Activated naive CD4-positive, alpha-beta T cell treated with Interleukin-2 at 50 U/mL for 16 hours (primary cell): ENCODE results near the gene KIRREL3.
A peak's percentile ranks its signal among the peaks of the same experiment; 100 is the strongest.

ENCODE experiments used
- DNase-seq: peaks from one replicate; pipeline ENCODE4 v3.0.0-alpha.2; 2020

The KIRREL3 gene

DNA sequence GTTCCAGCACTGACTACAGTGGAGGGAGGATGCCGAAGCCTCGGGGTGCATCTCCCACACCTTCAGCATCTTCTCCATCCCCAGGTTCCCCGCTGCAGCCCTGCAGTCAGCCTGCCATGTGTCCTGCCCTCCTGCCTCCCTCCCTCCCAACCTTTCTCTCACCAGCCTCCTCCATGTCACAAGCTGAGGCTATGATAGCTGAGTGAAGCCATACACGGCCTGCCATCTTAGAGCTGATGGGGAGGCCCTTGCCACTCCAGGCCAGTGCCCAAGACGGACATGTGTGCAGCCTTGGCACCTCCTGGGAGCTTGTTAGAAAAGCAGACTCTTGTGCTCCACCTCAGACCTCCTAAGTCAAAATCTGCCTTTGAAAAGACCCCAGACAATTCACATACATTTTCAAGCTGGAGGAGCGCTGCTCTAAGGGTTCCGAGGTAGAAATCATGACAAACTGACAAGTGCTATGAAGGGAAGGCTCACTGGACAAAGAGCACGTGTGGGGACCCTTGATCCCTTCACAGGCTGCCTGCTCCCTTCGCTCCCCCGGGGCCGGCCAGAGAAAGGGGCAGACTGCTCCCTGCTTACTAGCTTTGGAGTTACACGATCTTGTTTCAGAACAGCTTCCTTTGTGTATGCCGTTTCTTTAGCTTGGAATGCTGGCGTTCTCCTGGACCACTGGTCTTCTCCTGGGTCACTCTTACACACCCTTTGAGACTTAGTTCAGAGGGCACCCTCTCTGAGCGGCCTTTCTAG is 521.2 kb downstream of the KIRREL3 start:
- no peak for DNase-seq

DNA sequence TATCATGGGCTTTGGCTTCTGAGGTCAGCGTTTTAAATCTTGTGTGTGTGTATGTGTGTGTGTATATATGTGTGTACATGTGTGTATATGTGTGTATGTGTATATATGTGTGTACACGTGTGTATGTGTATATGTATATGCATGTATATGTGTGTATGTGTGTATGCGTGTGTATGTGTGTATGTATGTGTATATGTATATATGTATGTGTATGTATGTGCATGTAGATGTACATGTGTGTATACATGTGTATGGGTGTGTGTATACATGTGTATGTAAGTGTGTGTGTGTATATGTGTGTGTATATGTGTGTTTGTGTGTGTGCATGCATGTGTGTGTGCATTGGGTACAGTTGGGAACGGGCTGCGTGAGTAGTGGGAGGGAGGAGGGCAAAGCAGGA is 522.1 kb downstream of the KIRREL3 start:
- no peak for DNase-seq

DNA sequence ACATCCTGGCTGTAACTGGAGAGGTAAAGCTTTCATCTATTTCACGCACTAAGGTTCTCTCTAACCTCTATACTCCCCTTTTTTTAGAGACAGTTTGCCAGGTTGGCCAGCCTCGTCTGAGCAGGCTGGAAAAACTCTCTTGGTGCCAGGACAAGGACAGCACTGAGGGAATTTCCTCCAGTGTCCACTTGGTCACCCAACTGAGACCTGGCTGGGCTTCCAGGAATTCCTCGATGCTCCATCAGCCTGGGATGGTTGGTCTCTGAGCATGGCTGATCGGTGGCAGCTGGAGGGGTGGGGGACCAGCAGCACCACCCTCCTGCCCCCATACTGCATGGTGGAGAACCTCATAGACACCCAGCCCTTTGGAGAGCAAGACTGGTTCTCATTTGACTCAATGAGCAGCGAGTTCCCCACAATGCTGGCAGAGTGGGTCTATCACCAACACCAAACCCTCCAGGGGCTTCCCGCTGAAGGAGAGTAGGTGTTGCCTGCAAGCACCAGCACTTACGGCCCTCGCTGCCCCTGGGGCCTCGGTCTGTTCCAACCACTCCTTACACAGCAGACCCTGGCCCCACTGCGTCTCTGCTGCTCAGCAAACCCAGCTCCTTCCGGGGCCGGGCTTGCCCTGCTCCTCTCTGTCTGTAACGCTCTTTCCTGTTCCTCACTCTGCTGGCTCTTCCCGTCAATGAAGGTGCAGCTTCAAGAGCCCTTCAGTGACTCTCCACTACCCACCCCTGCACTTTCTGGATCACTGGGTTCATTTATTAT is 522.9 kb downstream of the KIRREL3 start:
- DNase-seq, result peak; percentile 3

DNA sequence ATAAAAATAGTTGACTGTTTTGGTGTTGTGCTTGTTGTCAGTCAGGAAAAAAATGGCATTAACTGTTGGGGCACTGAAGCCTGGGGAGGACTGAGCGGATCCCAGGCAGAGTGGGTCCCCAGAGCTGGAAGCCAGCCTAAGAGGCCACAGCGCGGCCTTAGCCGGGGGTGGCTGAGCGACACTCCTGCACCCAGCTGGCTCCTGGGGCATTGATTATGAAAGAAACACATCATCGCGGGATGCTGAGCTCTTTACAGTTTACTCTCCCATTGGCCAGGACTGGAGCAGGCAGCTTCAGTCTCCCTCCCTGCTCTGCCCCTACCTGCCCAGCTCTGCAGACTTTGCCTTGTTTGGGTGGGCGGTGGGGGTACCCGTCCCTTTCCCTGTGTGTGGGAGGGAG is 523.6 kb downstream of the KIRREL3 start:
- no peak for DNase-seq

DNA sequence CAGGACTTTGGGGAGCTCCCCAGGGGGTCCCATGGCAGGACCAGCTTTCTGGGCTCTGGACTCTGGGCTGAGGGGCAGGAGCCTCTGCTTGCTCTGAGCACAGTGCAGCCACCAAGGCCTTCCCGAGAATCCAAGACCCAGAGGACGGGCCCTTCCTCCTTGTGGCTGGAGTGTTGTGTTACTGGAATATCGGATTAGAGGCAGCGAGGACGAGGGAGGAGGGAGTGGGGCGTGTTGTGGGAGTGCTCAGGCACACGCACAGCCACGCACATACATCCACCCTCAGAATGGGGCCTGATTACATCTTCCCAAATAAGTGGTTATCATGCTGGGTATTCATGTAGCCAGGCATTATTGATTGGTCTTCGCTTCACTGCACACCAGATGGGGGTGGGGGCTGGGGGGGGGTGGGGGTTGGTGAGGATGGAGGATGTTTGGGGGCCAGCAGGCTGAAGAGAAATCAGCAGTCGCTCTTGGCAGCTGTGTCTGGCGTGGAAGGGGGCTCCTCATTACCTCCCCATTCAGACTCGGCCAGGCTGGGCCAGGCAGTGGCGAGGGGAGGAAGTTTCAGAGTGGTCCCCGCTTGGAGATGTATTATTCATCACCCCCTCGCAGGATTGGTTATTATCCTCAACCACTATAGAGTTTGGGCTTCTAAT is 524.2 kb downstream of the KIRREL3 start:
- DNase-seq, result no peak

DNA sequence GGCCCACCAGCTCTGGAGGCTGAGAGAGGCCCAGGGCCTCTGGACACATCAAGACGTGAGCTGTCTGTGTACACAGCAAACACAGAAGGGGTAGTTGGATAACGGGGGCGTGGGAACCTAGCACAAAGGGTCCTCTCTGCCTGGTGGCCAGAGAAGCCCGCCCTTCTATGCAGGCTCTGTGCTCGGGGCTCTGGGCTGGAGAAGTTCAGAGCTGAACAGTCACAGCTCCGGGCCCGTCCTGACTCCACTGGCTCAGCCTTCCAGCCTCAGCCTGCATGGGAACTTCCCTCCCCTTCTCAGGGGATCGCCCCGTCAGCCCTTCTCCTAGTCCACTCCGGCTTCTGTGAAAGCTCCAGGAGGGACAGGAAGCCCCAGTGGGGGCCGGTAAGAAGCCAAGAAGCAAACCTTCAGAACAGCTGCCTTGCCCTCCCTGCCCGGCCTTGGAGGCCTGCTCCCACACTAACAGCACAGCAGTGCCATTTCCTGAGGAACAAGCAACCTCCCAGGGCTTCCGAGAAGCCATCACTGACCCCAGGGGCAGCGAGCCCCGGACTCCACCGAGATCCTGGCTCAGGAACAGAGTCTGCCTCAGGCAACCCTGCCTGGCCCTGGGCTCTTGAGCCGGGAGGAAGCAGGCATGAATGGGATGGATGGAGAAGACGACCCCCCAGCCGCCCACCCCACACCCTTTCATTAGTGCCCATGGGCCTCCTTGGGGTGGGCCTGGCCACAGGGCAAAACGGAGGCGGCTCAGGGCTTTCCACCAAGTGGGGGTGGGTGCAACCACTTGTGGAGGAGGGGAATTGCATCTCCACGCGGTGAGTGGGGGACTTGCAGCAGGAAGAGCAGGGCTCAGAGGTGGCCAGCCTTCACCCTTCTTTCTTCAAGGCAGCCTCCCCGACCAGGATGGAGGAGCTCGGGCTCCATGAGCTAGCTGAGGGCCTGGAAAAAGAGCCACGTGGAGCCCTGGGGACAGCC is 525.3 kb downstream of the KIRREL3 start:
- no peak for DNase-seq

DNA sequence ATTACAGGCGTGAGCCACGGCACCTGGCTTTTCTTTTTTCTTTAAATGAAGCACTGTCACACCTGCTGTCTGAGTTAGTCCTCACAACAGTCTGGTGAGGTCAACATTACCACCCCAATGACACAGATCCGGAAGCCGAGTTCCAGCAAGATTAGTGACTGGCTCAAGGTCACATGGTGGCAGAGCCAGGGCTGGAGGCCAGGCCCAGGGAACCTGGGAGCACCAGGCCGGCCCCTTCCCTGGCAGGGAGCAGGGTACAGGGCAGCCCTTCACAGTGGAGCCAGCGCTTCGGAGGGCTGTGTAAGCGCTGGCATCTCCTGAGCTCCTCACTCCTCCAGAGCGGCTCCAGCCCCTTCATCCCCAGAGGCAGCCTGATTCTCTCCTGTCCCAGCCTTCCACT is 526.4 kb downstream of the KIRREL3 start:
- no peak for DNase-seq

DNA sequence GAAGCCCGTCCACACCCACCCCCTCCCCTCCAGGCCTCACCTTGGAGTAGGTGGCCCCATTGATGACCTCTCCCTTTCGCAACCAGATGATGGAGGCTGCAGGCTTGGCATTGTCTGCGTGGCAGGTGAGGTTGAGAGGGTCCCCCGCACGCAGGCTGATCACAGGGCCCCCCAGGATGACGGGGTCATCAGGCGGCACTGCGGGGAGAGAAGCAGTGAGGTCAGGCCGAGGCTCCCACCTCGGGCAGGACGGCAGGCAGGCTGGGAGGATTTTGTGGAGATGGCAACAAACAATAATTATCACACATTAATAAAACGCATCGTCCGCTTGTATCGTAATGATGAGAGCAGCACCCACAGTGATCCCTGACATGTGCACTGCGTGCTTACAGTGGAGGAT is 527.3 kb downstream of the KIRREL3 start:
- DNase-seq, result no peak

DNA sequence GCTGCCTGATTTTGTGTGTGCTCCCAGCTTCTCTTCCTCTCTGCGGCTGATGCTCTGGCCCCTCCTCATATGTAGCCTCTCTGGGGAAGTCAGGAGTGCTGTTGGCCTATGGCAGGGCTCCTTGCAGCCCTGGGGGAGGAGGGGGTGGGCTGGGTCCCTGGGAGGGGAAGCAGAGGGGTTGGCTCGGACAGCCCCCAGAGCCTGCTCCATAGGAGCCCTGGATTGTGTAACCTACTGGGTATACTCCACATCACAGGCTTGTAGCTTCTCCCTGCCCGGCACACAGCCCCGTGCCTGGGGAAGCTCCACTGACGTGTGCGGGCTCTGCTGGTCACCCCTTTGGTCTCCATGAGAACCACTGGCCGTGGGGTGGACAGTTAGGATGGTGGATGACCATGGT is 531.3 kb downstream of the KIRREL3 start:
- no peak for DNase-seq

DNA sequence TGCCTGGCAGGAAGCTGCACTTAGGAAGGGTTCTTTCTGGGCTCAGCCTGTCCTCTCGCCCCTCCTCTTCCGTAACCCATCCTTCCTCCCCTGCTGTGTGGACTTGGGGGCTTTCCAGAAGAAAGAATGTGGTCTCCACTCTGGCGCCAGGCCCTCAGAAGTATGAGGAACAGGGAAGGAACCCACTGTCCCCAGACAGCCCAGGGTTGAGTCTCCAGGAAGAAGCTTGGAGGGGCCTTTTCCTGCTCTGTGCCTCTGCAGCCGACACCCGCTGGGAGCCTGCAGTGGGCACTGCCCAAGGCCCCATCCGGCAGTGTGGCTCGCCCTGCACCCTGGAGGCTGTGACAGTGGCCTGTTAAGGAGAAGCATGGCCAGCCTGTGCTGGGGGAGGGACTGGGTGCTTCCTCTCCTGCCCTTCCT is 532.5 kb downstream of the KIRREL3 start:
- DNase-seq, result no peak

DNA sequence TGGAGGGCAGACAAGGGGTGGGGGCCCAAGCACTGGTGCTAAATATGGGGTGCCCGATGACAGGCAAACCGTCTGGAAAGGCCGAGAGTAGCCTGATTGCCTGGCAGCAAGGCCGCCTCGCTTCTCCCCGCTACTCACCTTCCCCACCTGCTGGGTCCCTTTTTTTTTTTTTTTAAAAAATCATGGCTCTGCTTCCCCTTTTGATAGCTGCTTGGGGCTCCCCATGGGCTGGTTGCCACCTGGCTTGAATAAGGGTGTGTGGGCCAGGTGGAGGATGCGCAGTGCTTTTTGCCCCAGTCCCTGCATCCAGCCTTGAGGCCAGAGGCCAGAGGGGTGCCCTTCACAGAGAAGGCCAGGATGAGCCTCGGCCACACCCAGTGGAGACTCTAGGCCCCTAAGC is 533.1 kb downstream of the KIRREL3 start:
- DNase-seq, result no peak

DNA sequence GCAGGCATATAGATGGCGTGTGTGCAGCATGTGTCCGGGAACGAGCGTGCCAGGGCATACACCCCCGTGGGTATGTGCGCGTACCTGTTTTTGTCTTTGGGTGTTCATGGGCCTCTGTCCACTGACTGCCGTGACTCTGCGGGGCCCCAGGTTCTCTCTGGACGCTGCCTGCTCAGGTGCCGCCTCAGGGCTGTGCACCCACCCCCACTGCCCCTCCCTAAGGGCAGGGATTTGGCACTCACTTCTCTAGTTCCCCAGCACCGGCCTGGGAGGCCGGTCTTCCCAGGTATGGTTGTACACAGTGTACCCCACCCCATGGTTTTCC is 533.6 kb downstream of the KIRREL3 start:
- no peak for DNase-seq

DNA sequence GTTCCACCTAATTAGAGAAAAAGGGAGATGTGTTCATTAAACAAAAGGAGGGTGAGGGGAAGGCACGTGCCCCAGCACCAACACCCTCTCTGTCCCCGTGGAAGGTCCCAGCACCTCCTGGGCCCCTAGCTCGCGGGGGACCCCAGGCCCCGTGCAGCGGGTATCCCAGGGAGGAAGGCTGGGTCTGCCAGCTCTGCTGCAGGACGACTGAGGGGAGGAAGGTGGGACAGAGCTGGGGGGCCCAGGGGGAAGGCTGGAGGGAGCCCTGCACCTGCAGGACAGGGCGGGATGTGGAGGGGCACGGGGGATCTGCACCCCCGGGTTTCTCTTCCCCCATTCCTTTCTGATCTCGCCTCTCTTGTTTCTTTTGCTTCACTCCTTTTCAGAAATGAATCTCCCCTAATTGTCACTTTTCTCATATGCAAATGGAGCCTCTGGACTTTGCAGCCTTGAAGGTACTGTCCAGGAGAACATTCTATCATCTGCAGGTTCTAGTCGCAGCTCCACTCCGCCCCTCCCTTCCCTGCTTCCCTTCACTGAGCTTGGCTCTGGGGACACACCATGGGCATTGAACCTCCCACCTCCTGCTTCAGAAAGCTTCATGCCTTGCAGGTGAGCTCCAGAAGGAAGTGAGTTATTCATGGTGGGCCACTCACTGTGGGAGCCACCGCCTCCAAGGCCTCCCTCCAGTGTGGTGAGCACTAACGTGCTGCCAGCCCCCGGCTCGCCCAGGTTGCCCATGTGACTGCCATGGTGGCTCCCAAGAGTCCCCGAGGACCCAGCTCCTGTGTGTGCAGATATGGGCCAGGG is 534.1 kb downstream of the KIRREL3 start:
- DNase-seq, result no peak

DNA sequence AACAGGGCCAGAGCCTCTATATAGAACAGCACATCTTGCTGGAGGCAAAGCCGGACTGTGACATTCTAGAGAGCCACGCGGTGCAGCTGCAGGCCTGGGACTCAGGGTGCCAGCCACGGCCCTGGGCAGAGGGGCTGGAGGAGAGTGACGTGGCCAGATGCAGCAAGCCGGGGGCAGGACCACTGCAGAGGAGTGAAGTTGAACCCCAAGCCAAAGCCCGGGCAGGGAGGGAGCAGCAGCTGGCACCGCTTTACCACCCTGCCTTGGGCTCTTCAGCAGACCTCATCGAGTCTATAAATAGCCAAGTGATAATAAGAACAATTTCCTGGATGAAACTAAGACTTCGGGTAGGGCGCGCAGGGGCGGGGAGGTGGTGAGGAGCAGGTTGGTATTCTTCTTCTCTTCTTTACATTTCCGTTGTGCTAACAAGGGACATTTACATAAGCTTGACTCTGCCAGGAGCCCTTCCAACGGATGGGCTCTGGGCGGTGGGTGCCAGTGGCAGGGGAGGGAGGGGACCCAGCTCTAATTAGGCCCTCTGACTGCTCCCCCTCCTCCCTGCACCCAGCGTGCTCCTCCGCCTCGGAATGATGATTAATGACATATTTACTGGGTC is 534.9 kb downstream of the KIRREL3 start:
- no peak for DNase-seq

DNA sequence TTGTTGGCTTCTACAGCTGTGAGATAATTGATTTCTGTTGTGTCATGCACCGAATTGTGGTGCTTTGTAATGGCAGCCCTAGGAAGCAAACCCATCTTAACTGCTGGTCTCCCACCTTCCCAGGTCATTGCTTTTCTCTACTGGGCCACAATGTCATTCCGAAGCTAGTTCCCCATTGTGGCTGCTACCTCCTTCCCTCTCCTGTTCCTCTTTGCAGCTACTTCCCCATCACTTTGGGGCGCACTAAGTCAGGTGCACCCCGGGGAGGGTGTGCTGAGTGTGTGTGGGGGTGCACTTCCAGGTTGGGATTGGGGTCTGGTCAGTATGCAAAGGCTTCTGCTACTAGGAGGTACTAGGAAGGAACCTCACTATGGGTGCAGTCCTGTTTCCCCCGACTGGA is 535.8 kb downstream of the KIRREL3 start:
- DNase-seq, result no peak

DNA sequence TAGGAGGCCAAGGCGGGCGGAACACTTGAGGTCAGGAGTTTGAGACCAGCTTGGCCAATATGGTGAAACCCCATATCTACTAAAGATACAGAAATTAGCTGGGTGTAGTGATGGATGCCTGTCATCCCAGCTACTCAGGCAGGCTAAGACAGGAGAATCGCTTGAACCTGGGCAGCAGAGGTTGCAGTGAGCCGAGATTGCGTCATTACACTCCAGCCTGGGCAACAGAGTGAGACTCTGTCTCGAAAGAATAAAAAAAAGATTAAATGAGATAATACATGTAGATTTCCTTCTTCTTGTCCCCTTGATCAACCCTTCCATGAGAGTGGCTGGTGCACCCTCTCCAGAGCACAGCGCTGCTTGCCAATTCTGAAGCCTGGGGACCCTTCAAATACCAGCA is 538.1 kb downstream of the KIRREL3 start:
- DNase-seq, result no peak

DNA sequence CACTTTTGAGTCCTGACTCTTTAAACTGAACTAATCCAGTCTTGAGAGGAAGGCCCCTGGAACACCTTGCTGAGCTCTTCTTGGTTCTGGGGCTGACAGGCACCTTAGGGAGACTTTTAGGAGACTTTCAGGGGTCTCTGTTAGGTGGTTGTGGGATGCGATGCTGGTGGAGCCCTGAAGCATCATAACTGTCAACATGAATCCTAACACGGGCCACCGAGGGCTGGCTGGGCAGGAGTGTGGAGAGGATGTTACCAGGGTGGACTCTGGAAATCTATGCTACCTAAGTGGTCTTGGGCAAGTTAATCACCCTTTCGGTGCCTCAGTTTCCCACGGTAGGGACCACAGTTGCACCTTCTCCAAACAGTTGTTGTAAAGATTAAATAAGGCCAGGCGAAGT is 538.6 kb downstream of the KIRREL3 start:
- no peak for DNase-seq

DNA sequence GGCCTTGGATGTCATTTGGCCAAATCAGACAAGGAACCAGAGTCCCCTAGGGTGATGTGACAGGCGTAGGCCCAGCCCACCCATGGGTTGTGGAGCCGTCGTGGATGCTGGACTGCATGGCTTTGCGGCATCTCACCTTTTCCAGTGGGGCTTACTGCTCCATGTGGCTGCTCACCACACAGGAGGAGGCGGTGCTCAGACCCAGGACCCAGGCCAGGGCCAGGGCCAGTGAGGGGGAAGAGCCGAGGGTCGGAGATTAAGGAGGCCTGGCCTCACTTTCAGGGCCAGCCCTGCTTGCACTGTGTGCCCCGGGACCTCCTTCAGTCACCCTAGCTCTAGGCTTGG is 539.5 kb downstream of the KIRREL3 start:
- no peak for DNase-seq

DNA sequence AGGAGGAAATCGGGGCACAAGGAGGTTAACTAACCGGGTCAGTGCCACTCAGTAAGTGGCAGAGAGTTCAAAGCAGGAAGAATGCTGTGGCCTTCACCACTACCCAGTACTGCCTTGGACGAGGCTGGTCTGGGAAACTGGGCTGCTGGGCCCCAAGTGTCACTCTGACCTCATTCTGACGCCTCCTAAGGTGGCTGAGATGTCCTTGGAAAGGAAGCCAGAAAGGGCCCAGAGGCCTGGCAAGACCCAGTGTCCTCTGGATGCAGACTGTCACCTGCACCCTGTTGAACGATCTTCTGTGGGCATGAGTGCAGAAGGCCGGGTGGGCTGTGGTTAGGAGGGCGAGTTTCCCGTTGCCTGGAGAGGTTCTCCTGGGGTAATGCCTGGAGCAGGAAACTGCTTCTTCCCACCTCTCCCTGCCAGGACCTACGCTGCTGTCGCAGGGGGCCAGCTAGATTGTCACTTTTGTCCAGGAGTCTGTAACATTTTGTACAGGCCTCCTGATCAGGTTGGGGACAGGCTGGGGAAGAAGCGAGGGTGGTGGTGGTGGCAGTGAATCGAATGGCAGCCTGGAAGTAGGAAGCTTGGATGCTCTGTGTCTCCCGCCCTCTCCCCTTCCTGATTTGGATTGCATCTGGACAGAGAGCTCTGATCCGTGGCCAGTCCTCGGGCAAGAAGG is 540.0 kb downstream of the KIRREL3 start:
- DNase-seq, result no peak

DNA sequence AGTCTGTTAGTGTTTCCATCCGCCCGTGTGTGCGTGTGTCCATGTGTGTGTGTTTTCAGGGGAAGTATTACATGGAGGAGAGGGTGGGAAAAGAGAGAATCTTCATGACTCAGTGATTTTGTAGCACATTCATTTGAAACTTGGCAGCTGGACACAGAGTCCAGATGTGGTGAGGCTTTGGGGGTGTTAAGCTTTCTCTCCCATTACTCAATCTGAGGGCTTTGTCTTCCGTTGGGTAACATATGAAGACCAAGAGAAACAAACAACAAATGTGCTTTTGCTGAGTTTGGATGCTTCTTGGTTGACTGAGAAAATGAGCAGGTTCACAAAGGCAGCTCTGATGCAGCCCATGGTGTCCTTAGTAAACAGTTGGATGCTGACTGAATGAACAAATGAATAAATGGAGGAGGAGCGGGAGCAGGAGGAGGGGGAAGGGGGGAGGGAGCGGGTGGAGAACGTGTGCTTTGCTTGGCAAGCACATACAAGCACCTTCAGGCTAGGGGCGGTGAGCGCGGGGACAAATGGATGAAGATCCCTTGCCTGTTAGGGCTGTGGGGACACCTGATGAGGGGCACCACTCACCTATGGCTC is 540.8 kb downstream of the KIRREL3 start:
- DNase-seq, result no peak

DNA sequence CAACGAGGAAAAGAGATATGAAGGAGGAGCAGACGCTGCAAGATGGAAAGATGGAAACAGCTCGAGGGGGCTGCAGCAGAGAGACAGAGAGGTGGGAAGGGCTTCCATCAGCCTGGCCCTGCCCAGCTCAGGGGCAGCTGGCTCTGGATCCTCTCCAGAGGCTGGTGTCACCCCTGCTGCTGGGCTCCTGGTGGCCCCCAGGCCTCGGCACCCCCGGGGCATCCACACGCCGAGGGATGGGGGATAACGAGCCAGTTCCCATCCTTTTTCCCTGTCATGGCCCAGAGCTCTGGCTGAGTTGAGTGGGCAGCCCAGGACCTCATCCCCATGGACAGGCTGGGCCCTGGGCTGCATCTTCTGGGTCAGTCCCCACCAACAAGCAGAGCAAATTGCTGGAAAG is 542.8 kb downstream of the KIRREL3 start:
- DNase-seq, result no peak
